CD14-positive monocyte (primary cell): Measurements from ENCODE around the gene POU2F1. TPM values are rescaled to one million over a fixed set of nuclear protein-coding genes. Genes with fewer than 3 reads are reported as not detected.

ENCODE experiments used
- DNase-seq, 3 donors: peaks; one replicate each; pipeline ENCODE4 v3.0.0-alpha.2; 2011 to 2022
- H2AFZ ChIP-seq: 2 replicates; pipeline ENCODE4 v1.6.0; 2012; ENCODE audit warnings: mild to moderate bottlenecking, low read depth, low read length, inconsistent platforms; ENCODE audit not compliant: insufficient read depth, poor library complexity, severe bottlenecking
- H3K27ac ChIP-seq, 2 donors: 1 replicate in 1 of 2; 2 replicates in 1 of 2; pipeline ENCODE4 v1.5.1; 2012 to 2013; ENCODE audit warnings: low read length in 2 of 2, control low read depth in 1 of 2, inconsistent platforms in 1 of 2, low read depth in 1 of 2, mild to moderate bottlenecking in 1 of 2
- H3K27me3 ChIP-seq, 2 donors: one replicate each; pipeline versions ENCODE4 v1.6.0 to v1.6.1; 2011 to 2013; ENCODE audit warnings: low read length in 2 of 2; ENCODE audit not compliant: control insufficient read depth in 2 of 2, insufficient read depth in 2 of 2
- H3K36me3 ChIP-seq, 2 donors: replicated peaks in 1 of 2; 1 replicate in 1 of 2; 2 replicates in 1 of 2; pipeline versions ENCODE4 v1.5.1 to v1.6.1; 2012 to 2013; ENCODE audit warnings: low read length in 2 of 2, control low read depth in 1 of 2, inconsistent platforms in 1 of 2, mild to moderate bottlenecking in 1 of 2; ENCODE audit not compliant: insufficient read depth in 2 of 2, control insufficient read depth in 1 of 2
- H3K4me1 ChIP-seq, 2 donors: 1 replicate in 1 of 2; 2 replicates in 1 of 2; pipeline versions ENCODE4 v1.5.1 to v1.6.1; 2012 to 2013; ENCODE audit warnings: low read length in 2 of 2, control low read depth in 1 of 2, inconsistent platforms in 1 of 2, mild to moderate bottlenecking in 1 of 2, moderate library complexity in 1 of 2; ENCODE audit not compliant: insufficient read depth in 2 of 2, control insufficient read depth in 1 of 2
- H3K4me2 ChIP-seq: replicated peaks from 2 replicates; pipeline ENCODE3; 2012; ENCODE audit warnings: low read length, moderate library complexity, mild to moderate bottlenecking; ENCODE audit not compliant: poor library complexity, severe bottlenecking; ENCODE audit errors: extremely low read depth
- H3K4me3 ChIP-seq, 3 experiments: fragments of 200-600 bp in 1 of 3; sonication (generic) in 1 of 3; replicated peaks in 1 of 3; 1 replicate in 2 of 3; 2 replicates in 1 of 3; pipeline ENCODE4 v1.5.1; 2011 to 2013; ENCODE audit warnings: low read length in 3 of 3, mild to moderate bottlenecking in 3 of 3, control low read depth in 2 of 3, low read depth in 2 of 3, inconsistent platforms in 1 of 3, moderate library complexity in 1 of 3
- H3K79me2 ChIP-seq: 2 replicates; pipeline ENCODE4 v1.6.0; 2012; ENCODE audit warnings: mild to moderate bottlenecking, control low read depth, inconsistent platforms, low read length, moderate library complexity; ENCODE audit not compliant: insufficient read depth
- H3K9ac ChIP-seq: 2 replicates; pipeline ENCODE4 v1.6.0; 2017; ENCODE audit warnings: low read length, mild to moderate bottlenecking; ENCODE audit not compliant: insufficient read depth, poor library complexity, severe bottlenecking
- H3K9me3 ChIP-seq, 2 donors: replicated peaks in 1 of 2; 1 replicate in 1 of 2; 2 replicates in 1 of 2; pipeline versions ENCODE4 v1.5.1 to v1.6.1; 2012 to 2013; ENCODE audit warnings: low read length in 2 of 2, control low read depth in 1 of 2; ENCODE audit not compliant: control insufficient read depth in 1 of 2, insufficient read depth in 1 of 2
- H4K20me1 ChIP-seq: 2 replicates; pipeline ENCODE4 v1.6.0; 2012; ENCODE audit warnings: mild to moderate bottlenecking, low read length, control low read depth, moderate library complexity; ENCODE audit not compliant: insufficient read depth
- H3K27ac Mint-ChIP-seq, 7 donors: one replicate each; pipeline ENCODE4 v1.8.0; 2020; ENCODE audit warnings: mild to moderate bottlenecking in 7 of 7, mixed read lengths in 7 of 7, moderate library complexity in 6 of 7, inconsistent platforms in 2 of 7
- H3K27me3 Mint-ChIP-seq, 3 donors: one replicate each; pipeline ENCODE4 v1.8.0; 2021 to 2022; ENCODE audit warnings: low read depth in 3 of 3, mild to moderate bottlenecking in 3 of 3, mixed read lengths in 3 of 3, moderate library complexity in 3 of 3, inconsistent platforms in 1 of 3
- H3K36me3 Mint-ChIP-seq, 2 donors: one replicate each; pipeline ENCODE4 v1.8.0; 2020; ENCODE audit warnings: mixed read lengths in 2 of 2, inconsistent platforms in 1 of 2, mild to moderate bottlenecking in 1 of 2
- H3K4me1 Mint-ChIP-seq: one replicate; pipeline ENCODE4 v1.8.0; 2020; ENCODE audit warnings: mild to moderate bottlenecking, mixed read lengths
- H3K4me3 Mint-ChIP-seq, 2 donors: one replicate each; pipeline ENCODE4 v1.8.0; 2020; ENCODE audit warnings: mild to moderate bottlenecking in 2 of 2, mixed read lengths in 2 of 2, moderate library complexity in 1 of 2
- H3K9me3 Mint-ChIP-seq, 7 donors: one replicate each; pipeline ENCODE4 v1.8.0; 2020 to 2022; ENCODE audit warnings: mixed read lengths in 7 of 7, mild to moderate bottlenecking in 6 of 7, moderate library complexity in 6 of 7, inconsistent platforms in 2 of 7
- WGBS: methylation state at CpG from one replicate; pipeline ENCODE4 v1.1.5; 2013; ENCODE audit warnings: missing lambda C conversion rate; ENCODE audit not compliant: insufficient coverage; 5-methylcytosine and 5-hydroxymethylcytosine counted together
- intact Hi-C, 2 donors: fragments of 100-400 bp; cut with micrococcal nuclease; formaldehyde crosslinking; loops; one replicate each; pipeline versions ENCODE4 v1.15.0 to v1.15.1; 2023
- polyA plus RNA-seq, 3 donors: library from polyadenylated mRNA; depleted of rRNA in 1 of 3; unstranded in 2 of 3; stranded (reverse) in 1 of 3; fragments of 300-500 nt in 2 of 3; fragments of >200 nt in 1 of 3; fragmentation: Illumina TruSeq in 2 of 3; gene quantifications; 1 replicate in 2 of 3; 2 replicates in 1 of 3; pipeline ENCODE4 v1.2.3, GENCODE V29; 2012 to 2021
- TF ChIP-seq, protein P1 (sequence below): fragments of 200-600 bp; IDR thresholded peaks from one replicate; pipeline ENCODE4 v1.8.0; 2022; ENCODE audit warnings: antibody characterized with exemption, mild to moderate bottlenecking

POU2F1 gene
- polyA plus RNA-seq, 3 donors, result 2.3 to 4.2 (median 3.9) TPM

DNA sequence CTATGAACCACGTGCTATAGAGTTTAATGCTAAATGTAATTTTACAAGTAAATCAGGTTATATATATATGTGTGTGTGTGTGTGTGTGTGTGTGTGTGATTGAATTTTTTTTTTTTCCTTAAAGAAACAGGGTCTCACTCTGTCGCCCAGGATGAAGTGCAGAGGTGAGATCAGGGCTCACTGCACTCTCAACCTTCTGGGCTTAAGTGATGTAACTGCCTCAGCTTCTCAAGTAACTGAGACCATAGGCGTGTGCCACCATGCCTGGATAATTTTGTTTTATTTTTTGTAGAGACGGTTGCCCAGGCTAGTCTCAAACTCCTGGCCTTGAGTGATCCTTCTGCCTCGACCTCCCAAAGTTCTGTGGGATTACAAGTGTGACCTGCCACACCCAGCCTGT, 26.3 kb downstream of the POU2F1 start:
- Mint-ChIP-seq H3K36me3 (peaks cover 4 to 8% of the 10 kb centered on the region in 2 donors), H3K4me1 (peaks cover 21% of the 10 kb centered on the region), H3K27ac (no peak overlapping the region), H3K4me3 (no peak overlapping the region), H3K9me3 (peaks cover 0 to 6% (median 5%) of the 10 kb centered on the region in 7 donors), H3K27me3 (no peaks in the 10 kb centered on the region)
- H3K9me3 ChIP-seq, result peaks cover 0 to 6% of the 10 kb centered on the region in 2 donors
- no peak overlapping the region for H3K27ac ChIP-seq
- no peak overlapping the region for H3K4me2 ChIP-seq
- no peaks in the 10 kb centered on the region for H3K4me1 ChIP-seq
- intact Hi-C loops, result no loop called here
- H3K27me3 ChIP-seq, result no peaks in the 10 kb centered on the region
- no peak for DNase-seq
- peaks cover 39% of the 10 kb centered on the region for H4K20me1 ChIP-seq
- H3K36me3 ChIP-seq, result no peaks in the 10 kb centered on the region
- TF ChIP-seq, protein P1, sequence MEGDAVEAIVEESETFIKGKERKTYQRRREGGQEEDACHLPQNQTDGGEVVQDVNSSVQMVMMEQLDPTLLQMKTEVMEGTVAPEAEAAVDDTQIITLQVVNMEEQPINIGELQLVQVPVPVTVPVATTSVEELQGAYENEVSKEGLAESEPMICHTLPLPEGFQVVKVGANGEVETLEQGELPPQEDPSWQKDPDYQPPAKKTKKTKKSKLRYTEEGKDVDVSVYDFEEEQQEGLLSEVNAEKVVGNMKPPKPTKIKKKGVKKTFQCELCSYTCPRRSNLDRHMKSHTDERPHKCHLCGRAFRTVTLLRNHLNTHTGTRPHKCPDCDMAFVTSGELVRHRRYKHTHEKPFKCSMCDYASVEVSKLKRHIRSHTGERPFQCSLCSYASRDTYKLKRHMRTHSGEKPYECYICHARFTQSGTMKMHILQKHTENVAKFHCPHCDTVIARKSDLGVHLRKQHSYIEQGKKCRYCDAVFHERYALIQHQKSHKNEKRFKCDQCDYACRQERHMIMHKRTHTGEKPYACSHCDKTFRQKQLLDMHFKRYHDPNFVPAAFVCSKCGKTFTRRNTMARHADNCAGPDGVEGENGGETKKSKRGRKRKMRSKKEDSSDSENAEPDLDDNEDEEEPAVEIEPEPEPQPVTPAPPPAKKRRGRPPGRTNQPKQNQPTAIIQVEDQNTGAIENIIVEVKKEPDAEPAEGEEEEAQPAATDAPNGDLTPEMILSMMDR, result no peak
- H3K9ac ChIP-seq, result no peak overlapping the region
- no peak overlapping the region for H2AFZ ChIP-seq
- H3K79me2 ChIP-seq, result peaks cover 17% of the 10 kb centered on the region
- no peak overlapping the region for H3K4me3 ChIP-seq
- no CpG with 5 or more reads among the region's 5 CpGs for WGBS

DNA sequence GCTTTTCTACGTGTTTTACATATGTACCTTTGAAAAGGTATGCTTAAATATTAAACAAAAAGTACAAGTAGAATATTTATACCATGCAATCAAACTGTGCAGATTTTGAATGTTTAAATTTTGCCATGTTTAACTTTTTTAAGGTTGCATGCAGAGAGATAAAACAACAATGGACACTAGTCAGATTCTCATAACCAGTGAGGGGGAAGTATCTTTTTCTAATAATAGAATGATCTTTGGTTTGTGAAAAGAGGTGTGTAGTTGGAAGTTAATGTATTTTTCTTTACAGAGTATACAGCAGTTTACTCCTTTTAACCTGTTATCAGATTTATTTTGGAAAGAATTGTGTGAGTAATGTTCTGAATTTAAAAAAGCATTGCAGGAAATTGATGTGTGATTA, 27.1 kb downstream of the POU2F1 start:
- Histone ChIP-seq H4K20me1 (peaks cover 34% of the 10 kb centered on the region), H3K36me3 (no peaks in the 10 kb centered on the region), H3K9ac (no peak overlapping the region), H3K9me3 (peaks cover 0 to 6% of the 10 kb centered on the region in 2 donors), H2AFZ (no peak overlapping the region), H3K4me3 (no peak overlapping the region), H3K4me2 (no peak overlapping the region), H3K27me3 (no peaks in the 10 kb centered on the region), H3K79me2 (peaks cover 17% of the 10 kb centered on the region), H3K4me1 (no peaks in the 10 kb centered on the region), H3K27ac (no peak overlapping the region)
- peaks cover 21% of the 10 kb centered on the region for H3K4me1 Mint-ChIP-seq
- peaks cover 4 to 10% of the 10 kb centered on the region in 2 donors for H3K36me3 Mint-ChIP-seq
- TF ChIP-seq, protein P1, result no peak
- no peak for DNase-seq
- intact Hi-C loops, result no loop called here
- H3K9me3 Mint-ChIP-seq, result peaks cover 0 to 6% (median 5%) of the 10 kb centered on the region in 7 donors
- H3K27me3 Mint-ChIP-seq, result peaks cover 0 to 2% (median 0%) of the 10 kb centered on the region in 3 donors
- no peak overlapping the region for H3K27ac Mint-ChIP-seq
- no CpG with 5 or more reads among the region's 1 CpG for WGBS
- H3K4me3 Mint-ChIP-seq, result no peak overlapping the region
